CD4-positive, alpha-beta T cell treated with Interleukin-2 at 100 ng/mL for 4 hours (primary cell): ENCODE results near the gene EPHA4.
A peak's percentile ranks its signal among the peaks of the same experiment; 100 is the strongest.
"Not testable (repeated sequence)": the region's sequence is repeated elsewhere in the genome, so short reads cannot be mapped to it uniquely, and the experiment has no call there.

Experiments used
- DNase-seq: peaks from one replicate; pipeline ENCODE4 v3.0.0-alpha.2; 2020; ENCODE audit warnings: low spot score

The EPHA4 gene

GRCh38 chr2:221539246-221539645 is 32.9 kb downstream of the EPHA4 start:
- DNase-seq, result no peak

GRCh38 chr2:221535824-221536223 is 36.3 kb downstream of the EPHA4 start:
- no peak for DNase-seq

GRCh38 chr2:221533299-221533698 is 38.8 kb downstream of the EPHA4 start:
- DNase-seq, result no peak

- DNase-seq, result no peak
These were observed 39.5 kb downstream of the EPHA4 start for GRCh38 chr2:221532641-221533040.

GRCh38 chr2:221530653-221531037 is 41.5 kb downstream of the EPHA4 start:
- no peak for DNase-seq

- DNase-seq, result peak; percentile 56
These were observed 42.0 kb downstream of the EPHA4 start for GRCh38 chr2:221529943-221530652.

GRCh38 chr2:221529177-221529942 is 42.7 kb downstream of the EPHA4 start:
- peak; percentile 27 for DNase-seq

- peak; percentile 55 for DNase-seq
These were observed 44.3 kb downstream of the EPHA4 start for GRCh38 chr2:221527776-221528309.

GRCh38 chr2:221524158-221524557 is 47.9 kb downstream of the EPHA4 start:
- DNase-seq, result no peak

- DNase-seq, result no peak
These were observed 50.8 kb downstream of the EPHA4 start for GRCh38 chr2:221521233-221521845.

- DNase-seq, result peak; percentile 47
These were observed 53.0 kb downstream of the EPHA4 start for GRCh38 chr2:221518935-221519625.

GRCh38 chr2:221518201-221518934 is 53.7 kb downstream of the EPHA4 start:
- DNase-seq, result peak; percentile 84

- DNase-seq, result peak; percentile 90
These were observed 54.4 kb downstream of the EPHA4 start for GRCh38 chr2:221517696-221518151.

- DNase-seq, result no peak
These were observed 54.9 kb downstream of the EPHA4 start for GRCh38 chr2:221517146-221517695.

GRCh38 chr2:221515864-221516263 is 56.2 kb downstream of the EPHA4 start:
- no peak for DNase-seq

- no peak for DNase-seq
These were observed 57.6 kb downstream of the EPHA4 start for GRCh38 chr2:221514305-221515040.

GRCh38 chr2:221513232-221513631 is 58.9 kb downstream of the EPHA4 start:
- no peak for DNase-seq

GRCh38 chr2:221511325-221511724 is 60.8 kb downstream of the EPHA4 start:
- not testable (repeated sequence) for DNase-seq

GRCh38 chr2:221506469-221506868 is 65.6 kb downstream of the EPHA4 start:
- no peak for DNase-seq

- no peak for DNase-seq
These were observed 66.5 kb downstream of the EPHA4 start for GRCh38 chr2:221505605-221506004.
